NCI-H146 (cell line): ENCODE measurements around the gene CDC37L1.

Experiments
- DNase-seq: peaks from one replicate; lab custom pipeline; 2025; lab: John Stamatoyannopoulos, UW

The CDC37L1 gene

DNA sequence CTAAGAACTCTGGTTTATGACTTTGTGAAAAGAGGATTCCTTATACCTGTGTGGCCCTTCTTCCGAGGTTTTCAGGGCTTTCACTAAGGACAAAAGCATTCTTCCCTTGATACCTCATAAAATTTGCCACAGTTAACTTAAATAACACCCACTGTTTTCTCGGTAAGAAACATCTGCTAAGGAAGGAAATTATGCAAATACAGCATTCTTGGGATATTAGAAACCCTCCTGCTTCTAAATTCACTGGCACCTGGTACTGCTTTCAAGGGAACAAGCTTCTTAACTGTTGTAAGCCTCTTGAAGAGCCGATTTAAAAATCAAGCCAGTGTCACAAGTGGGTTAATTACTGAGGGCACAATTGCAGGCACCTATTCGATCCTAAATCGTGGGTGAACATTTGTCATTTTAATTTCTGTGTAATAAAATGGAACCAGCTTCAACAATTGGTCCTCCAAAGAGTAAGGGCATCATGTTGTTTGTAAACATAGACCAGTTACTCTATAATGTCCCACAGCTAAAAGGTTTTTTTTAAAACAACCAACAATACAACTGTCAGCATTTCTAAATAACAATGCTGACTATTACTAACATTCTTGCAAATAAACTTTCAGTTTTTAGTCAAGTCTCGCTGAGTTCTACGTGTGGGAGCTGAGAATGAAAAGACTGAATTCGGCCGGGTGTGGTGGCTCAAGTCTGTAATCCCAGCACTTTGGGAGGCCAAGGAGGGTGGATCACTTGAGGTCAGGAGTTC is 35.1 kb downstream of the CDC37L1 start:
- DNase-seq: no peak

DNA sequence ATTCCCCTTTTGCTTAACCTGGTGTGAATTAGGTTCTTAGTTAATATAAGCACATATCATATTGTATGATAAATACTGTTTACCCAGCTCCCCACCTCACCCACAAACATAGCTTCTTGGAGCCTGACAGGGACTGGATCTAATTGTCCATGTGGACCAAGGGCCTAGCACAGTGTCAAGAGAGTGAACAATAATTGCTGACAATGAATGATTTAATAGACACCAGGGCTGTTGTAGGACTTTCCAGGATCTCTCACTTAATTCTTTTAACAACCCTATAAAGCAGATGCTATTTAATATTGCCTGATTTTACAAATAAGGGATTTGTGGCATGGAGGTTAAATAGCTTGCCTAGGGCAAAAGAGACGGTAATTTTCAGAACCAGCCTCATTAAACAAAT is 36.8 kb downstream of the CDC37L1 start:
- DNase-seq: no peak

DNA sequence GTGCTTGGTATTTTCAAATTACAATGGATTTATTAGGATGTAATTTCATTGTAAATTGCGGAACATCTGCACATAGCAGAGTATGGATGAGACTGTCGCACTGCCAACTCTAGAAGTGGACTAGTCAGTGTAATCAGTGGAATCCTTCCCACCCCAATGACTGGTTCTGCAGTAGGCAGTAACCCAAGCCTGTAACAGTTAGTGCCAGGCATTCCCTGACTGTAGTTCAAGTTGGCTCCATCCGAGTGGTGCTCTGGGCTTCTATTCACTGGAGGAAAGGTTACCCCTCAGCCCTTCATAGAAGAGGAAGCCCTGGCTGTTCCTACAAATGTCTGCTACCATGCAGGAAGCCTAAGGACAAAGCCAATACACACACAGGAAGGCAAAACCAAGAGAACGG is 38.4 kb downstream of the CDC37L1 start:
- DNase-seq: no peak

DNA sequence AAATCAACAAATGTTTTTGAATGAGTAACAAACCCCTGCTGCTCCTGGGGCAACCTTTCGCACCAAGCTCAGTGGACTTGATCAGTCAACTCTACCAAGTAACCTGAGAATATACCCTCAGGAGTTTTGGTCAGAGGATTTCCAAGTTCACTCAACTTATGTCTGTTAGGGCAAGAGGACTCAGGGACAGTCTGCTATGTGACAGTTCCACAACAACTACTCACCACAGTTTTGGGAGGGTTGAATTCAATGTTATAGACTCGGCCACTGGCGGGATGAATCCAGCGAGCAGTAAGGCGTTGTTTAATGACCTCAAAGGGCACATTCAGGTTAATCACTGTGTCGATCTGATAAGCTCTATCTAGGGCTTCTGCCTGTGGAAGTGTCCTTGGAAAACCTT is 39.5 kb downstream of the CDC37L1 start:
- no peak for DNase-seq

DNA sequence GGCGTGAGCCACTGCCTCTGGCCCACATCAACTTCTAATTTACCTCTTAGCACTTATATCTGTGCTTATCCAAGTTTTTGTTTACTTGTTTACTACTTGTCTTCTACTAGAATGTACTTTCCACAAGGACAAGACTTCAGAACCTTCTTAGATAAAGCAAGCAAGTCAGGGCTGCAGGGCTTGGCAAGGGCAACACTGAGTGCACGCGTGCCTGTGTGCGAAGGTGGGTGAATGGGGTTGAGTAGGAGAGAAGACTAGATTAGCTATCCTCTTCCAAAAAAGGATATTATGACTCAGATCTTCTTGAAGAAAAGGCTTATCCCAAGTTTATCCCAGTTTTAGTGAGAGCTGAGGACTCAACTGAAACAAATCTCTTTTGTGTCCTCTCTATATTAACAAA is 42.4 kb downstream of the CDC37L1 start:
- DNase-seq: no peak

DNA sequence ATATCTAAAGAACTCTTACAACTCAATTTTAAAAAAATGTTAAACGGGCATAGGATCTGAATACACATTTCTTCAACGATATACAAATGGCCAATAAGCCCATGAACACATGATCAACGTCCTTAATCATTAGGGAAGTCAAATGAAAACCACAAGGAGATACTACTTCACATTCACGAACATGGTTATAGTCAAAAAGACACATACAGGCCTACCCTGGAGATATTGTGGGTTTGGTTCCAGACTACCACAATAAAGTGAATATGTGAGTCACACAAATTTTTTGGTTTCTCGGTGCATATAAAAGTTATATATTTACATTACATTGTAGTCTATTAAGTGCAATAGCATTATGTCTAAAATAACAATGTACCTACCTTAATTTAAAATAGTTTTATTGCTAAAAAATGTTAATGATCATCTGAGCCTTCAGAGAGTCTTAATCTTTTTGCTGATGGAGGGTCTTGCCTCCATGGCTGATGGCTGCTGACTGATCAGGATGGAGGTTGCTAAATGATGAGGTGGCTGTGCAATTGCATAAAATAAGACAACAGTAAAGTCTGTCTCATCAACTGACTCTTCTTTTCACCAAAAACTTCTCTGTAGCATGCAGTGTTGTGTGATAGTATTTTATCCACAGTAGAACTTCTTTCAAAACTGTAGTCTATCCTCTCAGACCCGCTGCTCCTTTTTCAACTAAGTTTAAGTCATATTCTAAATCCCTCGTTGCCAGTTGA is 46.5 kb downstream of the CDC37L1 start:
- DNase-seq: no peak

DNA sequence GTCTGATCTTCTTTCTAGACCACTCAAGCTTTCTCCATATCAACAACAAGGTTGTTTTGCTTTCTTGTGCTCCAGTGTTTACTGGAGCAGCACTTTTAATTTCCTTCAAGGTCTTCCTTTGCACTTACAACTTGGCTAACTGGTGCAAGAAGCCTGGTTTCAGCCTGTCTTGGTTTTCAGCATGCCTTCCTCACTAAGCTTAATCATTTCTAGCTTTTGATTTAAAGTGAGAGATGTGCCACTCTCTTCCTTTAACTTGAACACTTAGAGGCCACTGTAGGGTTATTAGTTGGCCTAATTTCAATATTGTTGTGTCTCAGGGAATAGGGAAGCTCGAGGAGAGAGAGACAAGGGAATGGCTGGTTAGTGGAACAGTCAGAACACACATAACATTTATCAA is 48.2 kb downstream of the CDC37L1 start:
- DNase-seq: no peak

DNA sequence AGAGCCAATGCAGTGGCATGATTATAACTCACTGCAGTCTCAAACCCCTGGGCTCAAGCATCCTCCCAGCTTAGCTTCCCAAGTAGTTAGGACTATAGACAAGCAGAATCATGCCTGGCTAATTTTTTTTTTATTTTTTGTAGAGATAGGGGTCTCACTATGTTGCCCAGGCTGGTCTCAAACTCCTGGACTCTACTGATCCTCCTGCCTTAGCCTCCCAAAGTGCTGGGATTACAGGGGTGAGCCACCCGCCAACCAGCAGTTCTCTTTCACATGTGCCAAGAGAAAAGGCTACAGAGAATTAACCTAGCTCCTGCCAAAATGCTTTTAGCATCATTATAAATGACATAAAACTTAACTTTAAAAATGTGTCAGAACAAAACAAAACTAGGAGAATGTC is 53.5 kb downstream of the CDC37L1 start:
- DNase-seq: no peak

DNA sequence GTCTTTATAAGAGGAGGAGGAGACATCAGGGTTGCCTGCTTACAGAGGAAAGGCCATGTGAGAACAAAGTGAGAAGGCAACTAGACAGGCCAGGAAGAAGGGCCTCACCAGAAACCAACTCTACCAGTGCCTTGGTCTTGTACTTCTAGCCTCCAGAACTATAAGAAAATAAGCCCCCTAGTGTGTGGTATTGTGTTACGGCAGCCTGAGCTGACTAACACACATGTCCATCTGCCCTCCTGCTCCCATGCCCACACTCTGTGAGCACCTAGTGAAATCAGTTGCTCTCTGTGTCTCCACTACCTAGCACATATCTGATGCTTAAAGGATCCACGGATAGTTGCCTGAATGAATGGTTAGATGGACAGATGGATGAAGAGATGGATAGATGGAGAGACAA is 54.8 kb downstream of the CDC37L1 start:
- DNase-seq: no peak

DNA sequence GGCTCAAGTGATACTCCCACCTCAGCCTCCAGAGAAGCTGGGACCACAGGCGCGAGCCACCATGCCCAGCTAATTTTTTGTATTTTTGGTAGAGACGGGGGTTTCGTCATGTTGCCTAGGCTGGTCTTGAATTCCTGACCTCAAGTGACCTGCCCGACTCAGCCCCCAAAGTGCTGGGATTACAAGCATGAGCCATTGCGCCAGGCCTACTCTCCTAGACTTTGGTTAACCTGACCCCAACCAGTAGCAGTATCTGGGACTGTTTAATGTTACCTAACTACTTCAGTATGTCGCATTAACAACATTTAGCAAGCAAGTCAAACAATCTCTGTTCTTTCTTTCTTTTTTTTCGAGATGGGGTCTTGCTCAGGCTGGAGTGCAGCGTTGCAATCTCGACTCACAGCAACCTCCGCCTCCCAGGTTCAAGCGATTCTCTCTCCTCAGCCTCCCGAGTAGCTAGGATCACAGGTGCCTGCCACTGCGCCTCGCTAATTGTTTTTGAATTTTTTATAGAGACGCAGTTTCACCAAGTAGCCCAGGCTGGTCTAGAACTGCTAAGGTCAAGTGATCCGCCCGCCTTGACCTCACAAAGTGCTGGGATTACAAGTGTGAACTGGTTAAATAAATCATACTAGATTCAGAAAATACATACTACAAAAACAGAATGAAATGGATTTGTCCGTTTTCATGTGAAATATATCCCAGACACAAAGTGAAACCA is 59.7 kb downstream of the CDC37L1 start:
- DNase-seq: no peak

DNA sequence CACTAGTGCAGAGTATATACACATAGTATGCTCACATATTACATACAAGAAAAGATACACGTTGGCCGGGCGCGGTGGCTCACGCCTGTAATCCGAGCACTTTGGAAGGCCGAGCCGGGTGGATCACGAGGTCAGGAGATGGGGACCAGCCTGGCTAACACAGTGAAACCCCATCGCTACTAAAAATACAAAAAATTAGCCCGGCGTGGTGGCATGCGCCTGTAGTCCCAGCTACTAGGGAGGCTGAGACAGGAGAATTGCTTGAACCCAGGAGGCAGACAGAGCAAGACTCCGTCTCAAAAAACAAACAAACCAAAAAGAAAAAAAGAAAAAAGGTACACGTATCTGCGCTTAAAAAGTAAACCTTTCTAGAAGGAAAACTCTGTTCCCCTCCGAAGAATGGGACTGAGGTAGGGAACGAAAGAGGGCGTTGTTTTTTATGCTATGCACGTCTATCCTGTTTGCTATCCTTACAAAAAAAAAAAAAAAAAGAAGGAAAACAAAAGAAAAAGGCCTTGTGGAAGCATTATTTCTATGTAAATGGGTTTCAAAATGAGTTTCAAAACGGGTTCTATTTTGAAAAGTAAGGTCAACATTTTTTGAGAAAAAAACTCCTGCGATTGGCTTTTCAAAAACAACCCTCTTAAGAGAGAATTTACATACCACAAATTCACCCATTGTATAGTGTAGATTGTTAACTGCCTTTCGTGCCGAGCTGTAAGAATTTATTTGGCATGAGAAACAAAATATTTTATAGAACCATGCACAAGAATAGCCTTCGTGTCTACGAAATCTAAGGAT is 60.4 kb downstream of the CDC37L1 start:
- peak; percentile 15 for DNase-seq

DNA sequence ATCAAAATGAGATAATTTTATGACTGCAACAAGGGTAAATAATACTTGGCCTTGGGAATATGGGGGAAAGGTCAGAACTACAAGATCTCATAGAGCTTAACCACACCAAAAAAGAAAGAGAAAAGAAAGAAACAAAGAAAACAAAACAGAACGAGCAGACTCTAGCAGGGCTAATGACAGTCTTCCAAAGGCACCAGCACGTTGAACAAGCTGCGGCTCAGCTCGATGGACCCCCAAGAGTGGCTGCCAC is 60.9 kb downstream of the CDC37L1 start:
- no peak for DNase-seq

DNA sequence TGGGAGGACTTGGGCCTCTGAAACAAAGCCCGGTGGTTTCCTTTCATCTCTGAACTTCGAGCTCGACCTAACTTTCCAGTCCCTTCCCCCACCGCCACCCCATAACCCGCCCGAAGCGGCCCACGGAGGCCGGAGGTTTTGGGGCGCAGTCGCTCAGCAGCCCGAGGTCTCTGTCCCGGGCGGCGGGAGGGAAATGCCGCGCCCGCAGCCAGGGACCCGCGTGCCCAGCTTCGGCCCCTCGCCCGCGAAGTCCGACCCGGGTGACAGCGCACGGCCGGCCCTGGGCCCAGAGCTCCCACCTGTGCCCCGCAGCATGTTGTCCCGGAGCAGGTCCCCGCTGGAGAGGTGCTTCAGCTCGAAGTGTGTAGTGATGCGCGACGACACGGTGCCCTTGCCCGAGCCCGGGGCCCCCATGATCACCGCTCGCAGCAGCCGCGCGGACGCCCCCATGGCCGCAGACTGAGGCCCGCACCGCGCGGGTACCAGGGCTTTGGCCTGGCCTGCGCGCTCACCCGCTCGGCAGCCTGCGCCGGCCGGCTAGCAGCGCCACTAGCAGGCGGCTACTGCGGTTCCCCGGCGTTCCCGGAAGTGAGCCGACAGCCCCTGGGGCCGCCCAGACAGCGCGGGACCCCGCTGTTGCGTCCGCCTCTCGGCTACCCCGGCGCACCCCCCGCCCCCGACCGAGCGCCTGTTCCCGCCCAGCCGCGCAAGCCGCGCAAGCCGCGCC is 61.4 kb downstream of the CDC37L1 start, which contains the start of gene AK3:
TSS of gene AK3 (minus strand) at position 565 of the 727 bp plus-strand sequence. CDS start at position 450, 115 bp downstream.
- peak; percentile 94 for DNase-seq

DNA sequence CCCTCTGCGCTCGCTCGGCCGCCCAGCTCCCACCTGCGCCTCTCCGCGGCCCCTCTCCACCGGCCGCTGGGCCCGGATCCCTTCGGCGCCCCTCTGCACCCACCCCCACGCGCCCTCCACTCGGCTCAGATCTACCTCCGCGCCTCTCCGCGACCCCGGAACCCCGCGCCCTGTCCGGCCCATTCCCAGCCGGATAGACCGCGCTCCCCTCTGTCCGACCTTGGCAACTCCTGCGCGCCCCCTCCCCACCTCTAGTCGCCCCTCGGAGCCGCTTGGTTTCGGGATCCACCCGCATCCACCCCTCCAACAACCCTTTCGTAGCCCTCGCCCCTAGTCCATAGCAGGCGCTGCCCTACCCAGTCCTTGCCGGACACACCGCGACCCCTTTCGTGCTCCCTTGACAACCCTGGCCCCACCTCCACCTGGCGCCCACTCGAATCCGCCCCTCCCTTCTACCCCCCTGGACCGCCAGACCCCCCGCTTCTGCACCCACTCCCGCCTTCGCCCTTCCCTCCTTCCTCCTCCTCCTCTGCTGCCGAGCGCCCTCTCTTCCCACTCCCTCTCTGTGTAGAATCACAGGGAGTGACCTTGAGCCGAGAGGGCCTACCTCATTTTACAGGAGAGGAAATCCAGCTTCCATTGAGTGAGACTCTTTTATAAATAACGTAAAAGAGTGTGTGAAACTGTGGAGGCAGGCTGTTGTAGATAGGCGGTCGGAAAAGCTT is 62.2 kb downstream of the CDC37L1 start:
- DNase-seq: peak; percentile 66

DNA sequence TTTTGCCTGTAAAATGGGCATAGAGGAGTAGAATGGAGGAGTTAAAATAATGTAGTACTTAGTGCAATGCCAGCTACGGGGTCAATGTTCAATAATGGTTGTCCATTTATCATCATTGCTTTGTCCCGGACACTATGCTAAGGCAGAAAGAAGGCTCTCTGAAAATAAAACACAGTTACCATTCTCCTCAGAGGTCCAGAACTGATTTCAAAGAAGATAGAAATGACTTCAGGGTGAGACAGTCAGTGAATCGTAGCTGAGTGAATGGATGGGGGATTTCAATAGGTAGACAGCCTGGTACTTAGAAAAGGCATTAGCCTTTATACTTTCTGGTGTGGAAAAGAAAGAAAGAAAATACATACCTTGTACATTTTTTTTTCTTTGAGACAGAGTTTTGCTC is 62.9 kb downstream of the CDC37L1 start:
- DNase-seq: no peak

DNA sequence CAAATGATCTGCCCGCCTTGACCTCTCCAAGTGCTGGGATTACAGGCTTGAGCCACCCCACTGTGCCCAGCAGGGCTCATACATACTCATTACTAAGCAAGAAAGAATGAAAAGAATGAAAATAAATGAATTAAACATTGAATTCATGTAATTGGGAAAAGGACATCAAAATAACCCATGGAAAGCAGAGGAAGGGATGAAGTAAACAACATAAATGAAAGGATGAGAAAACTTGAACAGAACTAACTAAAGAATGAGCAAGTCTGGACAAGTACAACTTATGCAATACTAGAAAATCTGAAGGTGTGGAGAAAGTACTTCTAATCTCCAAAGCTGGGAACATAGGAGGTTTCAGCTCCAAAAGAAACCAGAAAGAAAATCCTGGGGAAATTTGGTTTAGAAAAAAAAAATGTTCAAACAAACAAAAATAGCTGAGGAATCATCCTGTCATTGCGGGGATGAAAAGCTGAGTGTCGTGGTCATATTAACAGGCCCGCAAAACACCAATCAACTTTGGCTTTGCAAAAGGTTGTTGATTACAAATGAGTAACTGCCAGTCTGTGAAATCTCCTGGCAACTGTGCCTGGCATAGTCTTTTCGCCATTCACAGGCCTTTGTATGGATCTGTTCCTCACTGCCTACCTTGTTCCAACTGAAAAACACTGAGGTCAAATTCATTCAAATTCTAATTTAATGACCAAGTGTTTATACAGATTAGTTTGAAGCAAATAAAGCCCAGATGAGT is 63.9 kb downstream of the CDC37L1 start:
- no peak for DNase-seq

DNA sequence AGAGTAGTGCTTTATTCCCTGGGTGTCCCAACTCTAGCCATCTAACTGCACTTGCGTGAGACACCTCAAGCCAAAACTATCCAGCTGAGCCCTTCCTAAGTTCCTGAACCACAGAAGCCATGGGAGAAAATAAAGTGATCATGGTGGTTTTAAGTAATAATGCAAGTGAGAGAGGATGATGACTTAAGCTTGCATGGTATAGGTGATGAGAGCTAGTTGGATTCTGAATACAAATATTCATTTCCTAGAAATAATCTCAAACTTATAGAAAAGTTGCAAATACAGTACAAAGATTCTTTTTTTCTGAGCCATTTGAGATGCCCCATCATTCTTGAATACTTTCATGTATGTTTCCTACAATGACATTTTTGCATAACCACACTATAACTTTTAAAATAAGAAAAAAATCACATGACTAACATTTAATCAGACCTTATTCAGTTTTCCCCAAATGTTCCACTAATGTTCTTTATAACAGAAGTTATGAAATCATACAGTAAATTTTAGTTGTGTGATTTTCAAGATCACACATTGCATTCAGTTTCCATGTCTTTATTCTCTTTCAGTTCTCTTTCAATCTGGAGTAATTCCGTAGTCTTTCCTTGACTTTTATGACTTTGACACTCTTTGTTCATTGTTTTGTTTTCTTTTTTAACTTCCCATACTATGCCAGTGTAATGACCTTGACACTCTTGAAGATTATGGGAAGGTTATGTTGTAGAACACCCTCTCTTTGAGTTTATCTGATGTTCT is 67.1 kb downstream of the CDC37L1 start:
- no peak for DNase-seq

DNA sequence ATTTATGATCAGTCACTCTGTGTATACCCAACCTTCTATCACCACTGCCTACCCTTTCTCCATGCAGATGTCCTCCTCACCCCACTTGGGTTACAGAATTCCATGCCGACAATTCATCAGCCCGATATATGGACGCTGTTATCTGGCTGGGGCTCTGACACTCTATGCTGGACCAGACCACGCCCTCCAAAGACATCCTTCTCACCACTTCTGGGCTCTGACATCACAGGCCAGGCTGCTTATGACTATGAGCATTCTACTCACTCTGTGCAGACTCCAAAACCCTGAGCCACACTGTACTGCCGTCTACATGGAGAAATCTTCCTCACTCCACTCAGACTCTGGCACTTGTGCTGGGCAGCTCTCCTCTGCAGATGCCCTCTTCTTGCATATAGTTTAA is 69.2 kb downstream of the CDC37L1 start:
- DNase-seq: no peak

DNA sequence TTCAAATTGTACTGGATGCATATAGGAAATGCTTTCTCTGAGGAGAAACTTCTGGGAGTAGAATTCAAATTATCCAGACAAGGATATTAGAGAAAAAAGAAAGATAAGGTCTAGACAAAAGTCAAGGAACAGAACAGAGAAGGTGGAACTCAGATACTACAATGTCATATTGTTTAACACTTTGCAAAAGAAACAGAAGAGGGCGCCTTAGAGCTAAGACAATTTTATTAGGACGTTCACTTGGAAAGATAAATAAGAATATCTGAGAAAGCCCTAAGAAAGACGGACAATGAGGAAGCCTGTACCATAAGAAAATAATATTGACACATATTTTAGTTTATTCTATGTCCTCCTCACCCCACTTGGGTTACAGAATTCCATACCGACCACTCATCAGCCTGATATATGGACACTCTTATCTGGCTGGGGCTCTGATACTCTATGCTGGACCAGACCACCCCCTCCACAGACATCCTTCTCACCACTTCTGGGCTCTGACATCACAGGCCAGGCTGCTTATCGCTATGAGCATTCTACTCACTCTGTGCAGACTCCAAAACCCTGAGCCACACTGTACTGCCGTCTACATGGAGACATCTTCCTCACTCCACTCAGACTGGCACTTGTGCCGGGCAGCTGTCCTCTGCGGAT is 70.8 kb downstream of the CDC37L1 start:
- peak; percentile 21 for DNase-seq
